Upper lobe of left lung (tissue), 6 donors: ENCODE data around the gene SART3. TPM values are rescaled to one million over a fixed set of nuclear protein-coding genes. Genes with fewer than 3 reads are reported as not detected.
A peak's percentile ranks its signal among the peaks of the same experiment; 100 is the strongest.

ENCODE experiments used
- ATAC-seq, 2 donors: fragments of 200-7000 bp; cut with Tn5 transposase; one replicate each; pipeline ENCODE4 v1.9.1; 2022; ENCODE audit warnings: mild to moderate bottlenecking in 2 of 2, moderate library complexity in 2 of 2; ENCODE audit not compliant: low FRiP score in 2 of 2
- DNase-seq, 2 donors: peaks; one replicate each; pipeline ENCODE4 v3.0.0-alpha.2; 2019 to 2020
- H3K27ac ChIP-seq, 4 donors: fragments of 200-600 bp; sonication (generic); one replicate each; pipeline ENCODE4 v1.5.1; 2016 to 2019
- H3K27me3 ChIP-seq, 4 donors: fragments of 200-600 bp; sonication (generic); one replicate each; pipeline ENCODE4 v1.5.1; 2017 to 2019
- H3K36me3 ChIP-seq, 4 donors: fragments of 200-600 bp; sonication (generic); one replicate each; pipeline ENCODE4 v1.5.1; 2016 to 2019
- H3K4me1 ChIP-seq, 4 donors: fragments of 200-600 bp; sonication (generic); one replicate each; pipeline ENCODE4 v1.5.1; 2018 to 2019
- H3K4me3 ChIP-seq, 4 donors: fragments of 200-600 bp; sonication (generic); one replicate each; pipeline ENCODE4 v1.5.1; 2017 to 2019; ENCODE audit warnings: mild to moderate bottlenecking in 2 of 4, moderate library complexity in 1 of 4
- H3K9me3 ChIP-seq, 4 donors: fragments of 200-600 bp; sonication (generic); one replicate each; pipeline ENCODE4 v1.5.1; 2018 to 2019
- CTCF ChIP-seq, 6 experiments: fragments of 450-650 bp in 4 of 6; fragments of 200-600 bp in 2 of 6; sonication (generic) in 2 of 6; IDR thresholded peaks; one replicate each; pipeline ENCODE4 v1.5.1; 2016 to 2019; ENCODE audit warnings: antibody characterized with exemption in 6 of 6
- EP300 ChIP-seq, 4 donors: sonication (generic); formaldehyde crosslinking; IDR thresholded peaks; one replicate each; pipeline ENCODE4 v1.5.1; 2017; ENCODE audit warnings: antibody characterized with exemption in 4 of 4, control low read depth in 2 of 4
- POLR2A ChIP-seq, 4 donors: fragments of 450-650 bp; IDR thresholded peaks; one replicate each; pipeline ENCODE4 v1.5.1; 2016 to 2017; ENCODE audit warnings: antibody characterized with exemption in 4 of 4, mild to moderate bottlenecking in 2 of 4
- POLR2AphosphoS5 ChIP-seq, 2 donors: sonication (generic); formaldehyde crosslinking; IDR thresholded peaks; one replicate each; pipeline ENCODE4 v1.5.1; 2017; ENCODE audit warnings: antibody characterized with exemption in 2 of 2
- WGBS, 2 donors: methylation state at CpG; one replicate each; pipeline ENCODE4 v1.1.5; 2017 to 2018; 5-methylcytosine and 5-hydroxymethylcytosine counted together
- total RNA-seq, 6 donors: library from RNA; depleted of rRNA in 4 of 6; stranded (reverse); fragments of >200 nt in 4 of 6; gene quantifications; one replicate each; pipeline versions ENCODE4 v1.1.0 to v1.2.1, GENCODE V29; 2016 to 2021
- donor health status: DM: no; HTN: no; CAD: no; lungs with moderate emphysema.
- donor health status: DM: no; HTN: yes; CAD: no; lungs with severe emphysema.

SART3 gene
- total RNA-seq, 6 donors from 2014 or later: 36.9 to 235 (median 63.9) TPM

DNA sequence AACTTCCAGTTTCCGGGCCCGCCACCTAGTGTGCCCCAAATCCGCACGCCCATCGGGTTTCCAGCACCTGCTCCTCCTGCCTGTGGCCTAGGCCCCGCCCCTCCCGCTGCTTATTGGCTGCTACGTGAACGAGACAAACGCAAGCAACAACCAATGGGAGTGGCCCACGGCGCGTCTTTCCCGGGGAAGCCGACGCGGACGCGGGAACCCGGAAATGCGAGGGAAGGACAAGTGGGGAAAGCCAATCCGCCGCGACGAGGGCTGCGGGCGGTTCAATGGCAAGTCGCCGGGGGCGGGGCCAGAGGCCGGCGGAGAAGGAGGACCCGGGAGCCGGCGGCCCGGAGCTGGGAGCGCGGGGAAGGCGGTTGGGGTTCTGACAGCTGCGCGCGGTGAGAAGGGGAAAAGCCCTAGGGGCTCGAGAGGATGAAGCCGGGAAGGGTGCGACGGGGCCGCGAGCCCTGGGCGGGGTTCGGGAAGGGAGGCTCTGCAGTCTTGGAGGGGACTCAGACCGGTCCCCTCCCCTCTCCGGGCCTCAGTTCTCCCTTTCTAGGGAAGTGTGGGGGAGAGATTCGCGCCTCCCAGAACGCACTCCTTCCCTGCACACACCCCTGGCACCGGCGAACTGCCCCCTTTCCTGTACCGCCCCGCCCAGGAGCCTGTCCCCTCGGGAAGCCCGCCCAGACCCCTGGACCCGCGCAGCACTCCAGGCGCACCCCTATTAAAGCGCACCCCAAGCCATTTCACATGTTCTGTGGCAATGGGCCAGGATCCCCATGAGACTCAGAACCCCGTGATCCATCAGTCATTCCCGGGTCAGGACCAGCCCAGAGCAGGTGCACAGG is 45.8 kb downstream of the SART3 start, which contains the start of gene FICD:
Gene FICD, plus strand, starts transcription at position 305 of the 842 bp plus-strand sequence. CDS start 1,696 bp downstream, outside the sequence.
- Histone ChIP-seq H3K27ac (peak within 1 kb of the TSS; percentile 65 to 86 (median 82)), H3K9me3 (no peaks in the 10 kb centered on the region), H3K4me3 (peak within 1 kb of the TSS; percentile 69 to 91 (median 78)), H3K27me3 (no peaks in the 10 kb centered on the region), H3K4me1 (peaks cover 11 to 32% (median 19%) of the 10 kb centered on the region in 4 donors), H3K36me3 (peaks cover 3 to 36% (median 24%) of the 10 kb centered on the region in 4 donors)
- ATAC-seq (peak; percentile 95 to 97), DNase-seq (peak; percentile 99 to 100)
- TF ChIP-seq CTCF (IDR thresholded peaks at IDR 0.05) (no peak), POLR2AphosphoS5 (IDR thresholded peaks at IDR 0.05) (peak; percentile 75 to 81), POLR2A (IDR thresholded peaks at IDR 0.05) (peak in 2 of 4 donors; percentile 48 to 70)
- 0% methylated on average over 39 to 61 of the region's 67 CpGs for WGBS, 2 donors

- Histone ChIP-seq H3K27ac (peak overlapping the region in 2 of 4 donors; percentile 82 to 86), H3K27me3 (no peaks in the 10 kb centered on the region), H3K36me3 (peaks cover 2 to 29% (median 19%) of the 10 kb centered on the region in 4 donors), H3K9me3 (no peaks in the 10 kb centered on the region), H3K4me3 (peak overlapping the region in 3 of 4 donors; percentile 69 to 91 (median 83)), H3K4me1 (peaks cover 11 to 32% (median 19%) of the 10 kb centered on the region in 4 donors)
- 28% methylated on average over 19 of the region's 19 CpGs for WGBS, 2 donors
- ATAC-seq (peak in 1 of 2 donors; percentile 9), DNase-seq (no peak)
- TF ChIP-seq EP300 (IDR thresholded peaks at IDR 0.05) (no peak), POLR2AphosphoS5 (IDR thresholded peaks at IDR 0.05) (no peak), CTCF (IDR thresholded peaks at IDR 0.05) (no peak), POLR2A (IDR thresholded peaks at IDR 0.05) (no peak)
Measured at GRCh38 chr12:108514468-108514972, 46.5 kb downstream of the SART3 start.

DNA sequence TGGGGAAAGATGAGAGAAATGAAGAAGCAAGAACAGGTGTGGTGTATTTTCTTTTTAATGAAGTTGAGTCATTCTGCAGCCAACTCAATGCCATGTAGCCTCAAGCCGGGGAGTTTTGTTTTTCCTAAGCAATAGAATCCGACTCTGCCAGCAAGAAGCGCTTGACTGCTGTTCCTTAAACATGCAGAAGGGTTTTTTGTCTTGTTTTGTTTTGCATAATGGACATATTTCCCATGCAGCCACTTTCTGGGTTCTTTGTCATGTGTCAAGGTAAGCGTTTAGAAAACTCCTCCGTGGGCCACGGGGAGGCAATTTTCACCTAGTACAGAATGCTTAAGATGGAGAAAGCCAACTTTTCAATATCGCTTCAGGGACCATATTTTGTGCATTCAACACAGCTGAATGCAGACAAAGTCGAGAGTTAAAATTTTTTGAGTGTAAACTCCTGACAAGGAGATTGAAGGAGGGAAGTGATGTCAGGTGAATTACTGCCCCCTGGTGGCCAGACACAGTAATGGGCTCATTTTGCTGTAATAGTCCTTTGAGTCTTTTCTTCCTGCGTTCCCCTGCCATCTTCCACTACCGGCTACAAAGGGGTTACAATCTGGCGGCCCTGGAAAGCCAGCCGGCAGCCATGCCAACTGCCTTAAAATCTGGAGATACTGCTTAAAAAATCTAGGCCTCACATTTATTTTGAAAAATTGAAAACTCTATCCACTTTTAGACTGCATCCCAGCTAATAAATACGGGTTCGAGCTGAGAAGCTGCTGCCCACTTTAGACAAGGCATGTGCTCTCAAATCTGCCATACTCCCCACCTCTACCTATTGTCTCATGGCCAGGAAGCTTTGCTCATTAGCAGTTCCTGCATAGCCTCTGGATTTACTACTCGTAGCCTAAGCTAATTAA is 49.1 kb downstream of the SART3 start:
- Histone ChIP-seq H3K27ac (no peak overlapping the region), H3K4me3 (no peak overlapping the region), H3K9me3 (no peaks in the 10 kb centered on the region), H3K36me3 (peaks cover 0 to 3% (median 0%) of the 10 kb centered on the region in 4 donors), H3K4me1 (peaks cover 11 to 29% (median 19%) of the 10 kb centered on the region in 4 donors), H3K27me3 (no peaks in the 10 kb centered on the region)
- no peak for ATAC-seq
- peak; percentile 78 to 83 (median 81) for TF ChIP-seq CTCF (IDR thresholded peaks at IDR 0.05)
- no peak for TF ChIP-seq EP300 (IDR thresholded peaks at IDR 0.05)
- WGBS, 2 donors: 34 to 41% methylated on average over 14 to 15 of the region's 15 CpGs
- DNase-seq: peak in 1 of 2 donors; percentile 67

- H3K4me3 ChIP-seq: no peak overlapping the region
- DNase-seq: no peak
- no peaks in the 10 kb centered on the region for H3K27me3 ChIP-seq
- H3K9me3 ChIP-seq: no peaks in the 10 kb centered on the region
- peaks cover 6 to 18% (median 11%) of the 10 kb centered on the region in 4 donors for H3K4me1 ChIP-seq
- no peak overlapping the region for H3K27ac ChIP-seq
- H3K36me3 ChIP-seq: no peaks in the 10 kb centered on the region
- TF ChIP-seq POLR2A (IDR thresholded peaks at IDR 0.05) (no peak), EP300 (IDR thresholded peaks at IDR 0.05) (no peak), POLR2AphosphoS5 (IDR thresholded peaks at IDR 0.05) (no peak), CTCF (IDR thresholded peaks at IDR 0.05) (no peak)
- no peak for ATAC-seq
- WGBS, 2 donors: 55 to 73% methylated on average over 2 of the region's 2 CpGs
Measured at GRCh38 chr12:108510836-108511235, 50.1 kb downstream of the SART3 start.
